NCI-H2227 (cell line): ENCODE measurements around the gene FOXP1.

Experiments used
- DNase-seq: peaks from one replicate; lab custom pipeline; 2025; ENCODE audit not compliant: unreplicated experiment; lab: John Stamatoyannopoulos, UW

Gene FOXP1

DNA sequence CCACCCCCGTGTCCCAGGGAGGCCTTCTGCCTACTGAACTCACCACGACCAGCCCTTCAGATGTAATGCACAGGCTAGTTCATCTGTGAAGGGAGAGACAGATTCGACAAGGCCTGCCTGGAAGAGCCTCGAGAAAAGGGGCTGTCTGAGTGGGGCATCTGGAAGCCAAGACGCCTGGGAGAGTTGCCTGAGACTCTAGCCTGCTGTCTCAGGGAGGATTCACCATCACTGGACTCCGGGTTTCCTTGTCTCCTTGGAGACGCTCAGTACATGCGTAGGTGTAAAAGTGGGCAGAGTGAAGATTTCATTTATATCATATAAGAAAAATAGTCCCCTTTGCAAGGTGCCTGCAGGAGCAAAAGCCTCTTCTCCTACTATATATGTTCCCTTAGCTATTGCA is 468.9 kb downstream of the FOXP1 start:
- no peak for DNase-seq

GRCh38 chr3:71112576-71112975 is 471.0 kb downstream of the FOXP1 start:
- DNase-seq = no peak

GRCh38 chr3:71111784-71112440 is 471.6 kb downstream of the FOXP1 start:
- DNase-seq = no peak

- no peak for DNase-seq
These were observed 472.9 kb downstream of the FOXP1 start for GRCh38 chr3:71110385-71111222.

GRCh38 chr3:71109977-71110285 is 473.6 kb downstream of the FOXP1 start:
- DNase-seq = no peak

DNA sequence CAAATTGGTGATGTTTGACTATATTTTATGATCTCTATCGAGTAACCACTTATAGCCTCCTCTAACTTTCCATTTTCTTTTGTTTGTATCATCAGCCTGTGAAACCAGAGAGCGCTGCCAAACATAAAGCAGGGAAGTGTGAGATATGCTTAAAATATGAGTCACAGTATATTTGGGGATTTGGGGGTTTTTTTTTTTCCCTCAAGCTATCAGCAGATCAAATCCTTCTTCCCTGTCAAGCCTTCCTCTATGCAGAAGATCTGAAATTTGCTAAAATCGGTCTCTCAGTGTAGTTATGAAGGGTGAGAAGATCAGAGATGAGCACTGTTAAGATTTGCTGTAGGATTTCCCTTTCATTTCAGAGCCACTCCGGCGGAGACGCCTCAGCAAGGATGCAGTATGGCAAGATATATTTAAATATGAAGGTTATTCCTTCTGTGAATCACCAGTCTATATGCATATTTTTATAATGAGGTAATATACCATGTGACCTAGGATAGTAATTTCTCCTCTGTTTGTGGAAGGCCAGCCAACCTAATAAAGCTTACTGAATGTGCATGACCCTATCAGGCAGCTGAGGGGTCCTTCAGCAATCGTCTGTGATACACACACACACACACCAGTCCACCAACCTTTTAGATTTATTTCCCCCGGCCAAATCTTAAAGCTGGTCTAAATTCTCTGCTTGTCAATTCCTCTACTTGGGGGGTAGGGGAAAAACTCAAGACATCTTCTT is 474.1 kb downstream of the FOXP1 start:
- no peak for DNase-seq

DNA sequence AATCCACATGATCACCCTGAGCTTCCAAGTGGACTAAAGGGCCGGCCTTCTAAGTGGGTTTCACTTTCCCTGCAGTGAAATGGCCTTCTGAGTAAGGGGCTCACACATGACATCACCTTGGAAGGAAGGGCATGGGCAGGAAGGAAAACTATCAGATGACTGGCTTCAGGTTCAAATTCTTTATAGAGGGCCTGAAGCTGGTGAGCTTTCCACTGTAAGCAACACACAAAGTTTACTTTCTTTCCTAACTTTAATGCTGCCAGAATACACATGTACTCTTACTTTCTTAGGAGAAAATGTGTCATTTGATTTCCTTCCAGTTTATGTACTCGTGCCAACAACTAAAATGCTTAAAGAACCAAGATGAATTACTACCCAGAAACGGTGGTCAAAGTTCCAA is 475.6 kb downstream of the FOXP1 start:
- no peak for DNase-seq

- DNase-seq = no peak
These were observed 478.6 kb downstream of the FOXP1 start for GRCh38 chr3:71104976-71105375.

- no peak for DNase-seq
These were observed 479.0 kb downstream of the FOXP1 start for GRCh38 chr3:71104556-71104955.

GRCh38 chr3:71104121-71104541 is 479.4 kb downstream of the FOXP1 start:
- DNase-seq = no peak

DNA sequence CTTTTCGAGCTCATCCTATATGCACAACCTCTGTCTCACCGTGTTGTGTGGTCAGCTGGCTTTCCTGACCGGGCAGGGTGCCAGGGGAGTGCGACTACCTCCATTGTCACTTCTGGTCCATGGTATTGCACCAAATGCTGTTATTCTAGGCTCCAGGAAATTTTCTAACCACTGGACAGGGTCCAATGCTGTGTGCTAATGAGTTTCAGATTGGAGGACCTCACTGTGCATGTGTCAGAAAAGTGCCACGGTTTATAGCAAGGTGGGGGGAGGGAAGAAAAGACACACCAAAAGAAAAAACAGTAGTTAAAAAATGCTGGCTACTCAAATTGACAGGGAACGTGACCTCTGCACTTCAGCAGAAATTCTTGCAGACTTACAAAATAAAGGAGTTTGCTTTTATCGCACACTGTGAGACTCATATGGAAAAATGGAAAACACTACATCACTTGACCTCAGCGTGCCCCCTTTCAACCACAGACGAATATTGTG is 480.1 kb downstream of the FOXP1 start:
- DNase-seq = no peak

- no peak for DNase-seq
These were observed 481.2 kb downstream of the FOXP1 start for GRCh38 chr3:71102111-71102983.

- no peak for DNase-seq
These were observed 481.9 kb downstream of the FOXP1 start for GRCh38 chr3:71101626-71102025.

DNA sequence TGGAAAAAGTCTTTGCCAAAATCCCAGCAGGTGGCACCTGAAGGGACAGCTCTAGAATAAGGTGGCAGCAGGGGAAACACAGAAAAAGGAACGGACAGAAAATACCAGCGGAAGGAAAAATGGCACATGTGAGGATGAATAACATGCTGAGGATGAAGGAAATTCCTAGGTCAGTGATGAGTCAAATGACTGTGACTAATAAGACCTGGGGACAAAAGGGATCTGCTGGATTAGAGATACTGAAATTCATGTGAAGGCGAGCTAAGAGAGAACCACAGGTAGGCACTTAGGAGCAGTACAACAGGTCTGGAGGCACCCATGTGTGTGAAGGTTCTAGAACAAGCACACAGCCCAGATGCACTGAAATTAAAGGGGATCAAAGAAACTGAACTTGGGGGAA is 482.5 kb downstream of the FOXP1 start:
- no peak for DNase-seq

DNA sequence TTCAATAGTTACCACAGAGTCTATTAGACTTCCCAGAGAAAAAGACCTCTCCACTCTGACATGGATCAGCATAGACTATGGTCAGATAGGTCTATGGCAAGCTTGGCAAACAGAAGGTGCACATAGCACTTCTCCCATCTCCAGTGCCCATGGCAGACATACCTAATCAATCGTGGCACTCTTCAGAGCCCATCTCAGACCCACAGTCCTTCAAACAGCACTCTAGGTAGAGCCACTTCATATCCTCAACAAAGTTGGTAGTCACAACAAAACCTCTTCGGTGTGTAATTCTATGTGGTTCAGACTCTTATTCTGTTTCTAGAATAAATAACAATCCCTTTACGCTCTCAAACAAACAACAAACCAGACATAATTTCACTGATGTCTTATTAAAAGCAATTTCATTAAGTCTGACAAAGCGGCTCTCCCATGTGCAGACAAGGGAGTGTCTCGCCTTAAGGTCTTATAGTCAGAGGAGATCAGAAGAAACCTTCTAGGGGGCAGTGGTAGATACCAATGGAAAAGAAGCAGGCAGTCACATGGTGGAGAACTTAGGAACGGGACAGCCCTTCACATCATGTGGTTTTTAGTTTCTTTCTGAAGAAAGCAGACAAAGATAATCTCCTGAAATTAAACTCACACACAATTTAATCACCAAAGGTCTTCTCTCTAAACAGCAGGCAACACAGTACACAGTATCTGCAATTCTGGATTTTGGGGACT is 483.4 kb downstream of the FOXP1 start:
- no peak for DNase-seq

- no peak for DNase-seq
These were observed 486.0 kb downstream of the FOXP1 start for GRCh38 chr3:71097557-71097956.

GRCh38 chr3:71095511-71096291 is 487.8 kb downstream of the FOXP1 start:
- no peak for DNase-seq

- no peak for DNase-seq
These were observed 488.8 kb downstream of the FOXP1 start for GRCh38 chr3:71094658-71095209.

DNA sequence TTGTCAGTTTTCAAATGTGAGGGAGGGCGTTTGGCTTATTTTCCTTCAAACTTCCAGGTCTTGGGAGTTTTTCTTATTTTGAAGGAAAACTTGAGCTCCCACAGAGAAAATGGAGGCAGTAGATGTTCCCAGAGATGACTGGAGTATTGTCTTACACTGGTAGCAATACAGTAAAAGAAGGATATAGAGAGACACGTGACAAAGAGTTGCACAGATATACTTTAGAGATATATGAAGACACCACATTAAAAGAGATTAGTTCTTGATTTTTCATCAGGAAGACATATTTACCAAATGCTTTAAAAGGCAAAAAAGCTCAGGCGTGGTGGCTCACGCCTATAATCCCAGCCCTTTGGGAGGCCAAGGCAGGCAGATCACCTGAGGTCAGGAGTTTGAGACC is 490.9 kb downstream of the FOXP1 start:
- DNase-seq = no peak
